ENCODE results near the gene SGCD. TPM values are rescaled to one million over a fixed set of nuclear protein-coding genes. Genes with fewer than 3 reads are reported as not detected.

SGCD gene
- total and polyA plus RNA-seq, 8 donors: 10.4 to 15.8 (median 12.5) TPM

- Histone ChIP-seq H3K4me3 (no peak overlapping the region), H3K4me1 (no peaks in the 10 kb centered on the region), H3K36me3 (no peaks in the 10 kb centered on the region), H3K27ac (no peak overlapping the region), H3K27me3 (no peaks in the 10 kb centered on the region), H3K9me3 (no peaks in the 10 kb centered on the region)
- intact Hi-C loops (cut with DNase I): no loop called here
- ATAC-seq: no peak
- no peak for DNase-seq
- TF ChIP-seq, protein P1, sequence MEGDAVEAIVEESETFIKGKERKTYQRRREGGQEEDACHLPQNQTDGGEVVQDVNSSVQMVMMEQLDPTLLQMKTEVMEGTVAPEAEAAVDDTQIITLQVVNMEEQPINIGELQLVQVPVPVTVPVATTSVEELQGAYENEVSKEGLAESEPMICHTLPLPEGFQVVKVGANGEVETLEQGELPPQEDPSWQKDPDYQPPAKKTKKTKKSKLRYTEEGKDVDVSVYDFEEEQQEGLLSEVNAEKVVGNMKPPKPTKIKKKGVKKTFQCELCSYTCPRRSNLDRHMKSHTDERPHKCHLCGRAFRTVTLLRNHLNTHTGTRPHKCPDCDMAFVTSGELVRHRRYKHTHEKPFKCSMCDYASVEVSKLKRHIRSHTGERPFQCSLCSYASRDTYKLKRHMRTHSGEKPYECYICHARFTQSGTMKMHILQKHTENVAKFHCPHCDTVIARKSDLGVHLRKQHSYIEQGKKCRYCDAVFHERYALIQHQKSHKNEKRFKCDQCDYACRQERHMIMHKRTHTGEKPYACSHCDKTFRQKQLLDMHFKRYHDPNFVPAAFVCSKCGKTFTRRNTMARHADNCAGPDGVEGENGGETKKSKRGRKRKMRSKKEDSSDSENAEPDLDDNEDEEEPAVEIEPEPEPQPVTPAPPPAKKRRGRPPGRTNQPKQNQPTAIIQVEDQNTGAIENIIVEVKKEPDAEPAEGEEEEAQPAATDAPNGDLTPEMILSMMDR (IDR thresholded peaks at IDR 0.05): no peak
Observed at GRCh38 chr5:156802501-156802900, 475.5 kb downstream of the SGCD start.

DNA sequence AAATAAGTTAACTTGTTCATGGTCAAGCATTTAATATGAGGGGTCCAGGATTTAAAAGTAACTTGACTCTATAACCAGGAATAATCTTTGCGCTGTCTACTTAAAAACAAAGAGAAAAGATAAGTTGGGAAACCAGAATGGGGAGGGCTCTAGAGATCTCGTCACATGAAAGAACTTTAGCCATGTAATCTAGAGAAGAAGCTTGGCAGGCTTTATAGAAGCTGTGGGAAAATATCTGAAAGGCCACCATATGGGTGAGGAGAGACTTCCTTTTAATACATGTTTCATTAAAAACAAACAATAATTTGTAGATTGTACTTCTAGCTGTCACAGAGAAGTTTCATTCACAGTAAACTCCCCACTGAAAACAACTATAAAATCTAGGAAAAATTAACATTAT is 476.4 kb downstream of the SGCD start:
- Histone ChIP-seq H3K9me3 (peaks cover 0 to 2% of the 10 kb centered on the region in 2 donors), H3K4me3 (no peak overlapping the region), H3K27ac (no peak overlapping the region), H3K27me3 (no peaks in the 10 kb centered on the region), H3K4me1 (no peaks in the 10 kb centered on the region), H3K36me3 (no peaks in the 10 kb centered on the region)
- DNase-seq (peak in 1 of 4 donors; percentile 14), ATAC-seq (no peak)
- intact Hi-C loops (cut with DNase I): no loop called here
- TF ChIP-seq, protein P1 (IDR thresholded peaks at IDR 0.05): no peak

- TF ChIP-seq, protein P1 (IDR thresholded peaks at IDR 0.05): no peak
- no peak overlapping the region for H3K27ac ChIP-seq
- DNase-seq: no peak
- no peak for ATAC-seq
- no peaks in the 10 kb centered on the region for H3K27me3 ChIP-seq
- no peaks in the 10 kb centered on the region for H3K36me3 ChIP-seq
- intact Hi-C loops (cut with DNase I): no loop called here
- H3K9me3 ChIP-seq: no peaks in the 10 kb centered on the region
- H3K4me1 ChIP-seq: no peaks in the 10 kb centered on the region
- H3K4me3 ChIP-seq: no peak overlapping the region
Observed at GRCh38 chr5:156812959-156813358, 486.0 kb downstream of the SGCD start.

DNA sequence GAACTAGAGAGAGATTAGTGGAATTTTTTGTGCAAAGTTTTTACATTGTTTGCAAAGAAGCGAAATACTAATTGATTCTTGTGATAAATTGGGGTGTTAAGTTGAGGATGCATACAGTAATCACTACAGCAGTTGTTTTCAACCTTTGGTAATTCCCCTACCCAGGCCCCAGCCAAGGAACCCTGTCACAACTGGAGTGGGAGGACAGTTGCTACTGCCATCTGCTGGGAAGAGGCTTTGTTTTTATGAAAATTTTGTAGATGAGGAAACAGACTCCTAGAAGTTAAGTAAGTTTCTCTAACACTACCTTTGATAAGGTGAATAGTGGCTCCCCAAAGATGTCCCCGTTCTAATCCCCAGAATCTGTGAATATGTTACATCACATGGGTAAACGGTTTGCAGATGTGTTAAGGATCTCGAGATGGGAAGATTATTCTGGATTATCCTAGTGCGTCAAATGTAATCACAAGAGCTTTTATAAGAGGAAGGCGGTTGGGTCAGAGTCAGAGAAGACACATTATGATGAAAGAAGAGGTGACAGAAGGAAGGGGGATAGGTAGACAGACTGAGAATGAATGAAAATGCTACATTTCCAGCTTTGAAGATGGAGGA is 489.1 kb downstream of the SGCD start:
- no peaks in the 10 kb centered on the region for H3K36me3 ChIP-seq
- peak in 1 of 4 donors; percentile 39 for DNase-seq

More for the DNA sequence above, 489.1 kb downstream of the SGCD start:
- TF ChIP-seq, protein P1 (IDR thresholded peaks at IDR 0.05): peak in 1 of 2 donors; percentile 27
- no peak overlapping the region for H3K27ac ChIP-seq
- H3K27me3 ChIP-seq: no peaks in the 10 kb centered on the region
- intact Hi-C loops (cut with DNase I): no loop called here
- no peak overlapping the region for H3K4me3 ChIP-seq
- peak; percentile 35 for ATAC-seq
- H3K9me3 ChIP-seq: no peaks in the 10 kb centered on the region
- no peaks in the 10 kb centered on the region for H3K4me1 ChIP-seq
